ENCODE data around the gene STC2.
"Not testable (repeated sequence)": the region's sequence is repeated elsewhere in the genome, so short reads cannot be mapped to it uniquely, and the experiment has no call there.

The STC2 gene

DNA sequence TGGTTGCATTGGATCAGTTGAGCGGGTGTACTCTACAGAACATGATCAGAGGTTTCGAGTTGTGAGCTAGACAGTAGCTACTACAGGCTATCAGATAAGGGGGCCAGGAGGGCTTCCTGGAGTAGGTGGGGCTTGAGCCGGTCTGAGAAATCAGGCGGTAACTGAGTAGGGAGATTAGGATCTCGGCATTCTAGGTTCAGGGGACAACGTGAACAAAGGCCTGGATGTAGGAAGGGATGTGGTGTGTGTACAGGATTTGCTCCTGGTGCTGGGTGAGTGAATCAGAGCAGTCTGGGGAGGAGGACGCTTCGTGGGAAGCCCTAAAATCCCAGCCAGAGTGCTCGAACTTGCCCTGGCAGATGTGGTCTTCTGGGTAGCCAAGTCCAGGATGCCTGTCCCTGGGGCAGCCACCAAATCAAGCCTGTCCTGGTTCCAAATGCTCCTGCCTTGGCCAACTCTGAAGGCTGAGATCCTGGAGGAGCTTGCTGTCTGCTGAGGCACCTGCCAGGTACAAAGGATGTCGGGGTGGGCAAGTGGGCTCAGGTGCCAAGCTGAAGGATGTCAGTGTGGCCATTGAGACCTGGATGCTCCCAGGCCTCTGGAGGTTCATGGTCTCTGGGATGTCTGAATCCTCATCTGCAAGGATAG, 33.4 kb downstream of the STC2 start:
- DNase-seq (ENCODE audit: low read depth, low spot score) = no peak

DNA sequence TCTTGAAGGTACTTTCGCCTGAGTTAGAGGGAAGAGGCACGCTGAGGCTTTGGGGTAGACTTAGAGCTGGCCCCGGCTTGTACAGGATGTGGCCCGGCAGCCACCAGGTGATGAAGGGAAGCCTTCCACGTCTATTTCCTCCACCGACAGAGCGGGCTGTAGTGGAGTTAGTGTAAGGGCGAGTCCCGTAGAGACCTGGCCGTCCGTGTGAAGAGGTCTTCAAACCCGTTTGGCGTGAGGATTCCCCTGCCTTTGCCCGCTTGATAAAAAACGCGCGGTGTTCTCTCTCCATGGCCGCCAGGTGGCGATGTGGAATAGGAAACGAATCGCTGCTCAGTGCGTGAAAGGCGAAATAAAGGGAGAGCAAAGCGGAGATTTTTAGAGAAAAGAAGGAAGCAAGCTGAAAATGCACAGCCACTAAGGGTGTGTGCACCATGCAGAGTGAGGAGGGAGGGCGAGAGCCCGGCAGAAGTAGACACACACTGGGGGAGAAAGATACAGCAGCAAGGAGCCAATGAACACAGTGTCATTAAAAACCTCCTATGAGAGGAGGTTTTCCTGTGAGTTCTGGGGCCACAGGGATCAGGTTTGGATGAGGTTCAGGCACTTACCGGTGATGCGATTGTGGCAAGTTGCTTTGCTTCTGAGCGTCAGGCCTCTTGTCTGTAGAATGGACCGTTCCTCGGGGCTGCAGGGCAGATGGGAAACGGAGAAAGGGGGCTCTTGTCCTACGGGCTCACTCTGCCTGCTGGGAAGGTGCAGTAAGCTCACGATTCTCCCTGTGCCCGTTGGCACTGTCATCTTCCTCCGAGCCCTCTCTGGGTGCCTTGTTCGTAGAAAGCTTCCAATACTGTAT, 34.2 kb downstream of the STC2 start:
- DNase-seq (ENCODE audit: low read depth, low spot score) = peak; percentile 40

DNA sequence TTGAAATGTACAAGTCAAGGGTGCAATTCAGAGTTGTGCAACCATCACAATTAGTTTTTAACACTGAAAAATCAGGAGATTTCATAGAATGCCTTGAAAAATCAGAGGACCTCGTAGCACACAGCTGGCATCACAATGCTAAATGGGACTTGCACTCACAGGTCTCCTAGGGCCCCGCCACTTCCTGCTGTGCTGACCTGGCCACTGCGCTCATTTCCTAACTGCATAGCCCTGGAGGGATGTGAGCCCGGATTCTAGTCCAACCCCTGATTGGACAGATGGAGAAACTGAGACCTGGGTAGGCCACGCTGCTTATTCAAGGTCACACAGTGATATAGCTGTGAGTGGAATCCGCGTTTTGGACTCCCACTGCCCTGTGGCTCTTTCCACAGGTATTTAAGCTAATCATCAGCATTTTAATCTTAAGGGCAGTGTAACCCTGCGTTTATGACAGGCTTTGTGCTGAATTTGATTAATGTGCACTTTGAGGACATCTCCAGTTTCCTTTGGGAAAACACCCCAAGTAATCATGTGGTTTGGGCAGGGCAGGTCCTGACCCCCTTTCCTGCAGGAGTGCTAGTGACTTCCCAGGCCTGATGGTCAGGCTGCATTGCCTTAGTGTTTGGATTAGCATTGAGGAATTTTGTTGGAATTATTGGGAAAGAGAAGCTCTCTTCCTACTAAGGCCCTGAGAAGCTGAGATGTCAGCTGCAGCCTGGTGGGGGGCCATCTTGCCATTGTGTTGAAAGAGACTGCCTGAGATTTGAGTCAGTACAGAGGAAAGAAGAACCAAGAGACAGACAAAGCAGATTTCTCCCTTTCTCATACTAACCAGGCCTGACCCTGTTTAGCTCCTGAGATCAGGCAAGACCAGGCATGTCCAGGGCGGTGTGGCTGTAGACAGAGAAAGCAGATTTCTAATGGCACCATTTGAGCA, 36.2 kb downstream of the STC2 start:
- DNase-seq (ENCODE audit: low read depth, low spot score) = no peak

DNA sequence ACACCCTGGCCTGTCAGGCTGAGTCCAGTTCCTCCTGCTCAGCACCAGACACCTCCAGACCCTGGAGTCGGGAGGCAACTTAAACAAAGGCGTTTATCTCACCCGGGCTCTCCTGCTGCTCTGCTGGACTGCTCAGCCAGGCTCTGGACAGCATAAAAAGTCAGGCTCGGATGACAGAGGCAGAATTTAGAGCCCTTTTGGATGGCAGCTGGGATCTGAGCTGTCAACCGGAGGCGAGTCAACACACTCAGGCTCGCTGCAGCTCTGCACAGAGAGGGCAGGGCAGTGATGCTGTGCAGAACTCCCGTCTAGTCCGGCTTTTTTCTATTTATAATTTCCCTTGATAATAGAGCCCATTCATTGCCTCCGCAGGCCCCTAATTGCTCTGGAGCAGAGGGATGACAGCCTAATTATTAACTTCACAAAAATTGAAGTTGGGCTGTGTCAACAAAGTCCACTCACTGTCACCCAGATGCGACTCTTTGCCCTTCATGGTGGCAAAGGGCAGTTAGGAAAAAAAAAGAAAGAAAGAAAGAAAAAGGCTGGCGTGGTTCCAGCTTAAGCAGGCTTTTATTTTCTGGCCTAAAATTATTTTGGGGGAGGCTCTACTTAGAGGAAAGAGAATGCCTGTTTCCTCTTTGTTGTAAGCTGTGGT, 37.6 kb downstream of the STC2 start:
- no peak for DNase-seq (ENCODE audit: low read depth, low spot score)

DNA sequence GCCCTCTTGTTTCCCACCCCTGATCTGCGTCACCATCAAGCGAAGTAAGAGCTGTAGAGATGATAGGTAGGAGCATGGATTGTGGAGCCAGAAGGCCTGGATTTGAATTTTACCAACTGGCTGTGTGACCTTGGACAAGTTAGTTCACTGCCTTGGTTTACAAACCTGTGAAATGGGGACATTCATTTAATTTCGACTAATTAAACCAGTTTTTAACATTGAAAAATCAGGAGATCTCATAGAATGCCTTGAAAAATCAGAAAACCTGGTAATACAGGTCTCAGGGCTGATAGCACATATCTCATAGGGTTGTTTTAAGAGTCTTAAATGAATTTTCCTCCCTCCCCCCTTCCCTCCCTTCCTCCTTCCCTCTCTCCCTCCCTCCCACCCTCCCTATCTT, 38.8 kb downstream of the STC2 start:
- DNase-seq (ENCODE audit: low read depth, low spot score) = no peak

DNA sequence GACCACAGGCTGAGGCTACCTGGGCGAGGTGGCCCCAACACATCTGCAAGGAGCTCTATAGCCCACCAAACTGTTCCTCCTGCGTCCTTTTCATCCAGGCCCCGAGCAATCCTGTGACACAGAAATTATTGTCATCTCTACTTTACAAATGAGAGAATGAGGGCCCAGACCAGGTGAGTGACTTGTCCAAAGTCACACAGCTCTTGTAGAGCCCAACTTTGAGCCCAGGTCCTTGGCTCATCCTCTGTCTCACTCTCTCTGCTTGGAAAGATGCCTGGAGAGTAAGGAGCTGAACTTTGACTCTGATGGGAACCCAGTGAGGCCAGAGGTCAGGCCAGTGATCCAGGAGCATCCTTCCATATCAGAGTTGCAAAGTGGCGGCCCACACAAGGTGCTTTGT, 39.6 kb downstream of the STC2 start:
- DNase-seq (ENCODE audit: low read depth, low spot score) = no peak

DNA sequence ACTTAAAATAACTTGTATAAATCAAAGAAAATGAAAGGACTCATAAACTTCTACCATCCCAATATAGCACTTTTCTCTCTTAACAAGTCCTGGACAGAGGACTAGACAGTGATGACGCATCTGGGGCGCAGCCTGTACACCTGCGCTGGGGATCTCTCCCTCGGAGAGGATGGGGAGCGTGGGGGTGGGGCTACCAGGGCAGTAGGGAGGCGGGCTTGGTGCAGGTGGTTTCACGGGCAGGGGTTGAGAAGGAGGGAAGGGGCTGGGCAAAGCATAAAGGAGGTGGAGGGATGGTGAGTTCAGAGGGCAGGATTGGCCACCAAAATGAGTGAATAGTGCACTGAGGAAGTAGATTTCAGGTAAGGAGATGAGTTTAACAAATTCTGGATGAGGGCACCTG, 41.1 kb downstream of the STC2 start:
- DNase-seq (ENCODE audit: low read depth, low spot score) = no peak

DNA sequence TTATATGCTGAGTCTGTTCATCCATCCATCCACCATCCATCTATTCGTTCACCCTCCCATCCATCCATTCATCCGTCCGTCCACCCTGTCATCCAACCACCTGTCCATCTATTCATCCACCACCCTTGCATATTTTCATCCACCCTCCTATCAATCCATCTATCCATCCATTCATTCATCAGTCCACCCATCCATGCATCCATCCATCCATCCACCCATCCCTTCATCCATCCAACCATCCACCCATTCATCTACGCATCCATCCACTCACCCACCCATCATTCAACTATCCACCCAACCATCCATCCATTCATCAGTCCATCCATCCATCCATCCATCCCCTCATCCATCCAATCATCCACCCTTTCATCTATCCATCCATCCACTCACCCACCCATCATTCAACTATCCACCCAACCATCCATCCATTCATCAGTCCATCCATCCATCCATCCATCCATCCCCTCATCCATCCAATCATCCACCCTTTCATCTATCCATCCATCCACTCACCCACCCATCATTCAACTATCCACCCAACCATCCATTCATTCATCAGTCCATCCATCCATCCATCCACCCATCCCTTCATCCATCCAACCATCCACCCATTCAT, 43.8 kb downstream of the STC2 start:
- not testable (repeated sequence) for DNase-seq (ENCODE audit: low read depth, low spot score)

DNA sequence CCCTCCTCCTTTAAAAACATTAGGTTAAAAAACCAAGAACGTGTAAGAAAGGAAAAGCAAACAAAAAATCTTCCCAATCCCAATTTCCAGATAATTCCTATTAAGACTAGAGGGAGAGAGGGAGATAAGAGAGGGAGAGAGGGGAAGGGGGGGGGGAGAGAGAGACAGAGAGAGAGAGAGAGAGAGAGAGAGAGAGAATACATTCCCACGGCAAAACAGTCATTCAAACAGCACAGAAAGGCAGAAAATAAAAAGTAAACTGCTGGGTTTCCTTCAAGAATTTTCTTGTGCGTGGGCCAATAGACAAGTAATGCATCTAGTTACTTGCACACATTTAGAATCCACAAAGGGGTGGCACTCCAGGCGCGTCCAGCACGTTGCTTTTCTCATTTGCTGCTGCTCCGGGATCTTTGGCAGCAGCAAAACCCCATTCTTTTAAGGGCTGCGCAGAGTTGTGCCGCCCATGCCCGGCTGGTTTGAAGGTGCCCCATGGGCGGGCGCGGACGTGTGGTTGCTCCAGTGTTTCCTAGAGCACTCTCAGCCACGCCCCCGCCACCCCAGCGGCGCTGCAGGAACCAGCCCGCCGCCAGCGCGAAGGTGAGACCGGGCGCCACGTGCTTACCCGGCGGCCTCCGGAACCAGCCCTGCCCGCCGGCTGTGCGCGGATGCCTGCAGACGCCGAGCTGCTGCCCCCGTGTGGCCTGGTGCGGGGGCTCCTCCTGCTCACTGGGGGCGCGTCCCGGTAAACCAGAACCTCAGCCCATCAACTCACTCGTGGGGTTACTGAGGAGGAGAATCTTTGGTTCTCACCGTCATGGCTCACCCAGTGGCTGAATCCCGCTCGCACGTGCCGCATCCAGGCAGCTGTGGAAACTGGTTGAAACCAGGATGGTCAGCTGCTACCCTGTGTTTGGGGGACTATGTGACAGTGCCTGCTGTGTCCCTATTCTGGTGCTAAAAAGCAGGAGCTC, 44.6 kb downstream of the STC2 start:
- peak; percentile 36 for DNase-seq (ENCODE audit: low read depth, low spot score)

DNA sequence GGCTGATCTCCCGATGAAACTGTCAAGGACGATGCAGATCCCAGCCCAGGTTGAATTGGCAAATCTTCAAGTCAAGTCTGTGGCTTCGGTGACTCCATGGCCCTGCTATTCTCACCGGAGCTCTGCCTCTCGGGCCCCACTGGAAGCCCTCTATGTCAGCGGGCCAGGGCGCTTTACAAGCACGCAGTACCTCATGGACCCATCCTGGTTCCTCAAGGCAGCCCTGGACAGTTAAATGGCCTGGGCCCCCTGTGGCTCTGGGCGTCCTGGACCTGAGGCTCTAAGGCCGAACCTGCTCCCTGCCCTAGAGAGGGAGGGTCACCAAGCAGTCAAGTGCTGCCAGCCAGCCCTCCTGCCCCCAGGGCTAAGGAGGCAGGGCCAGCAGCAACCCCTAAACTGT, 45.3 kb downstream of the STC2 start:
- no peak for DNase-seq (ENCODE audit: low read depth, low spot score)

DNA sequence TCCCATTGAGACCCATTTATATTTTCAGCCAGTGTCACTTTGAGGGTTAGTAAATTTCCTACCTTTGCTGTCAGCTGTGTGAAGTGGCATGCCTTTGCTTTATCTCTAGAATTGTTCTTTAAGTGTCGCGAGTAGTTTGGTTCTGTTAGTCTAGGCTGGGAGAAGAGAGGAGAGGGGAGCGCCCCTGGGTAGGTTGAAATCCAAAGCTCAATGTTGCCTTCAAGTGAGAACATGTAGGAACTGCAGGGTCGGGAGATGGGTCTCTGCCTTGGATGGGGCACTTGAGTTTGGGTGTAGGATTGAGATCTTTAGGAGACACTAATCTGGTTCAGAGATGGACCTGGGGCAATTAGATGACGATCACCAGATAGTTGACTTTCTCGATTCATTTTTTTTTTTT, 46.3 kb downstream of the STC2 start:
- DNase-seq (ENCODE audit: low read depth, low spot score) = no peak

DNA sequence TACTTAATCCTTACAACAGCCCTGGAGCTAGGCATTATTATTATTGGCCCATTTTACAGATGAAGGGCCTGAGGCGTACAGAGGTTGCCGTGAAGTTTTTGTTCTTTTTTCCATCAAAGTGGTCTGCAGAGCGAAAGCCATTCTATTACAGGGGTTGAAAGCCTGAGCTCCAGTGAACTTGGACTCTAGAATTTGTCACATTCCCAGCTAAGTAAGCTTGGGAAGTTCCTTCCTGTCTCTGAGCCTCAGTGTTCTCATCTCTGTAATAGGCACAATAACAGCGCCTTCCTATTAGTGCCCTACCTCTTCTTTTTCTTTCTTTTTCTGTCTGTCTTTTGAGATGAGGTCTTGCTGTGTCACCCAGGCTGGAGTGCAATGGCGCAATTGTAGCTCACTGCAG, 49.0 kb downstream of the STC2 start:
- DNase-seq (ENCODE audit: low read depth, low spot score) = no peak

DNA sequence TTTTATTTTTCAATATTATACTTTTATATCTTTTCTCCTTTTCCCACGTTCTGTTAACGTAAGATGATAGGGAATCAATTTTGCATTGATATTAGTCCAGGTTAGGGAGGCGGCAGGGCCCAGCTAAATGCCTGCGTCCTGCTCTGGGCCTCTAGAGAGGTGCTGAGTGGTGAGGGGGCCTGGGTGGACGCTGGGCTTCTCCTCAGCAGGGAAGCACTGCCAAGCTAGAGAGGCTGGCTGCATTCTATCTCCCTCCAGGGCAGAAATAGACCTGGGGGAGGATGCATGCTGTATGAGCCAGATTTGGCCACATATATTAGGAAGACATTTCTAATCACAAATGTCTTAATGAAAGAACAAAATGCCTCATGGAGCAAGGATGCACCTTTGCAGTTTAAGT, 49.6 kb downstream of the STC2 start:
- DNase-seq (ENCODE audit: low read depth, low spot score) = no peak

DNA sequence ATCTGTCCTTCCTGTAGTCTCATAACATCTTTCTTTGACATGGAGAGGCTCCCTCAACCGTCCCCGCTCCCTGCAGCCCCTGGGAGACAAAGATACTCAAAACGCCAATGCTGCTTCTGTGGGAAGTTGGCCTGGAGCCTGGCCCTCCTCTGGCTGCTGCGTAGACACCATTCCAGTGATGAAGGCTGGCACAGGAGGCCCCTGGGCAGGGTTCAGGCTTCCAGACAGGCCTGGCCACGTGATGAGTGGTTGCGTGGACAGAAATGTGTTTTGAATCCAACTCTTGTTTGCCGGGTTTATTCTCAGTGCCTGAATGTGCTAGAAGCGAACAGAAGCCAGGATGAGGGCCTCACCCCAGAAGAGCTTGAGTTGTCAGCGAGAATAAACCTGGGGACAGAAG, 50.0 kb downstream of the STC2 start:
- no peak for DNase-seq (ENCODE audit: low read depth, low spot score)

DNA sequence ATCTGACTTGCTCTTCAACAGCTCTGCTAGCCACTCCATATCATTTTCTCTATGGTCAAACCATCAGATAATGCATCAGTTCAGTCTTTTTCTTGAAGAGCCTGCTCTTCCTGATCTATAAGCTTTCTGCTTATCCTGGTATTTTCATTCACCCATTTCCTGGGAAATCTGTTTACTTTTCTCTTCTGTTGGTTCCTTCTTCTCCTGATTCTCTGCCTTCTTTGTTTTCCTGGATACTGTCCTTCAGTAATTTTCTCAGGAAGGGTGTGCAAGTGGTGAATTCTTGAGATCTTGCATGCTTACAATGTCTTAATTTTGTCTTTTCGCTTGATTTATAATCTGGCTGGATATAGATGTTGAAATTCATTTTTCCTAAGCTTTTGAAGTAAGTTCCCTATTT, 53.4 kb downstream of the STC2 start:
- DNase-seq (ENCODE audit: low read depth, low spot score) = no peak

DNA sequence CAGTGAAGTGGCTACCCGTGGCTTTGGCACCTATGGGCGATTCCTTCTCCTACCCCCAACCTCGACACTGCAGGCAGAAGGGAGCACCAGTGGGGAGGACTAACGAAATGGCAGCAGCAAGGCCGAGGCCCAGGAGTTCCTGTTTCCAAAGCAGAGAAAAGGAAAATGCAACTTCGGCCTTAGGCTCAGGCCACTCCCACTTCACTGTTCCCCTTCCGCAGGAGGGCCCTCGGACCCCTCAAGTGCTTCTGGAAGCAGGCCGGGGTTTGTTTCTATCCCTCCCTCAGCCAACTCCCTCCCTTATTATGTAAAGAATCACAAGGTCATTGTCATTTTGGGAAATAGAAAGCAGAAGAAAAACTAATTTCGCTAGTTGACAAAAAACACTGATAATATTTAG, 56.8 kb downstream of the STC2 start:
- DNase-seq (ENCODE audit: low read depth, low spot score) = no peak

DNA sequence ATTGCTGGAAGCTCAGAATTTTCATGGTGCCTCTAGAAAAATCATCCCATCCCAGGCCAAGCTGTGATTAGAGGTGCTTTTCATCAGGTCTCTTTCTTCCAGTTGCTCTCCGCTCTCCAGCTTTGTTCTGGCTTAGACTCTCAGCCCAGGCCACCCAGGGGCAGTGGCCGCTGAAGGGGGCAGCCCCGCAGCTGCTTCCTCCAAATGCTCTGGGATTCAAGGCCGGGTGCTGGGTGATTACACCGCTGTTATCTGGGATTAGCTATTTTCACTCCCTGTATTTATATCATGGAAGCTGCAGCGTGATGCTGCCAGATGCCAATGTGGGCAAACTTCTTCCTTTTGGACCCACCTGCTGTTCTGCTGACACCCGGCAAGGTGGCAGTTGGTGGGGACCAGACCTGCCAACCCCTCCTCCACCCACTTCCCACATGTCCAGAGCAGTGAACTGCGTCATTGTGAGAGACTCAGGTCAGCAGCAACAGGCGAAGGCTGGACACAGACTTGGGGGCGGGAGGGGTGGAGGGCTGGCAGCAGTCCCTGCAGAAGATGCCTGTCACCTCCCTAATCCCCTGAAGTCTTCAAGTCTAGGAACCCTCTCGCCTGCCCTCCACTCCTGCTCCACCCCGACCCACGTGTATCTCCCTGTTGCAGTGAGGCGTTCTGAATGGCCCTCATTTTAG, 59.3 kb downstream of the STC2 start:
- DNase-seq (ENCODE audit: low read depth, low spot score) = no peak

DNA sequence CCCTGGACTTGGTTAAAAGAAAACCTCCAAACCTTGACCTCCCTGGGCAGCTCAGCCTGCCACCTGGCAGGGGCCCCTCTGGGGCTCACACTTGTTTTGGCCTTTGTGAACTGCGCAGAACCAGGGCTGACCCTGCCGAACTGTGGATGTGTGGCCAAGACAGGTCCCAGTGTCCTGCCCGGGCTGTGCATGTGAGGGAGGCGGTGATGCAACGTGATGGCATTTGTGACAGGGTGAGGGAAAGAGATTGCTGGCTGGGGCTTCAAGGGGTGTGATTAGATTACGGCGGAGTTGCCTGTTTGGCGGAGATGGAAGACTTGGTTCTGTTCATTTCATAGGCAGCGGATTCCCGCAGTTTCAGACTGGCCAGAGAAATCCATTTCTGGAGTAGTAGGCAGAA, 62.8 kb downstream of the STC2 start:
- no peak for DNase-seq (ENCODE audit: low read depth, low spot score)
